Stimulated activated naive CD8-positive, alpha-beta T cell treated with anti-CD3 and anti-CD28 coated beads, Interleukin-15, Interleukin-2, amounts not matched to agents 100 U/mL and 50 U/mL, for 24 hours (primary cell): ENCODE measurements around the gene PCDHA3.
"Not testable (repeated sequence)": the region's sequence is repeated elsewhere in the genome, so short reads cannot be mapped to it uniquely, and the experiment has no call there.

Experiments used
- ATAC-seq: fragments of 150-1000 bp; cut with Tn5 transposase; one replicate; pipeline ENCODE4 v1.10.0; 2021
- DNase-seq: peaks from one replicate; pipeline ENCODE4 v3.0.0; 2021

The PCDHA3 gene

DNA sequence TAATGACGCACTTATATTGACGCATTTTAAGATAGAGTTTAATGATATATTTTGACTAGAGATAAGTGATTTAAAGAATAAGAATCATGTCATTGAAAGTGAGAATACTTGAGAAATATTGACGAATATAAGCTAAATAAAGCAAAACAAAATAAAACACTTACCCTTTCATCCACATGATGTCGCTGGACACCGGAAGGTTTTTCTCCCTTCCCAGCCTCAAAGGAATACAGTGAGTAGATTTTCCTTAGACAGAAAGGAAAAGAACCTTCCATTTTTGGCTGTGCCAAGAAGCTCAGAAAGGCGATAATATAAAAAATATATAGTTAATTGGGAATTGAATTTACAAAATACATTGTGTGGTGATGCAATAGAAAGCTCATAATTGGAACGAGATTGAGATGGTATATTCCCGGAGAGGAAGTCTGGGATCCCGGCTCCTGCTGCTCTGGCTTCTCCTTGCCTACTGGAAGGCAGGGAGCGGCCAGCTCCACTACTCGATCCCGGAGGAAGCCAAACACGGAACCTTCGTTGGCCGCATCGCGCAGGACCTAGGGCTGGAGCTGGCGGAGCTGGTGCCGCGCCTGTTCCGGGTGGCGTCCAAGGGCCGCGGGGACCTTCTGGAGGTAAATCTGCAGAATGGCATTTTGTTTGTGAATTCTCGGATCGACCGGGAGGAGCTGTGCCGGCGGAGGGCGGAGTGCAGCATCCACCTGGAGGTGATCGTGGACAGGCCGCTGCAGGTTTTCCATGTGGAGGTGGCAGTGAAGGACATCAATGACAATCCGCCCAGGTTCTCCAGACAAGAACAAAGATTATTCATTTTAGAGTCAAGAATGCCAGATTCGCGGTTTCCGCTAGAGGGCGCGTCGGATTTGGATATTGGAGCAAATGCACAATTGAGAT is 20.8 kb downstream of the PCDHA3 start, which contains the start of gene PCDHA5:
PCDHA5 (plus strand) TSS at position 239 of the 906 bp plus-strand sequence.
- DNase-seq = peak; percentile 45
- no peak for ATAC-seq

DNA sequence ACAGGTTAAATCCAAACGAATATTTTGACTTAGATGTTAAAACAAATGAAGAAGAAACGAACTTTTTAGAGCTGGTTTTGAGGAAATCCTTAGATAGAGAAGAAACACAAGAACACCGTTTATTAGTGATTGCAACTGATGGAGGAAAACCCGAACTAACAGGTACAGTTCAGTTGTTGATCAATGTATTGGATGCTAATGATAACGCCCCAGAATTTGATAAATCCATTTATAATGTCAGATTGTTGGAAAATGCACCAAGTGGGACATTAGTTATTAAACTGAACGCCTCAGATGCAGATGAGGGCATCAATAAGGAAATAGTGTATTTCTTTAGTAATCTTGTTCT is 21.4 kb downstream of the PCDHA3 start:
- no peak for DNase-seq
- no peak for ATAC-seq

DNA sequence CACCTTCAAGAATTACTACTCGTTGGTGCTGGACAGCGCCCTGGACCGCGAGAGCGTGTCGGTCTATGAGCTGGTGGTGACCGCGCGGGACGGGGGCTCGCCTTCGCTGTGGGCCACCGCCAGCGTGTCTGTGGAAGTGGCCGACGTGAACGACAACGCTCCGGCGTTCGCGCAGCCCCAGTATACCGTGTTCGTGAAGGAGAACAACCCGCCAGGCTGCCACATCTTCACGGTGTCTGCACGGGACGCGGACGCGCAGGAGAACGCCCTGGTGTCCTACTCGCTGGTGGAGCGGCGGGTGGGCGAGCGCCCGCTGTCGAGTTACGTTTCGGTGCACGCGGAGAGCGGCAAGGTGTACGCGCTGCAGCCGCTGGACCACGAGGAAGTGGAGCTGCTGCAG is 22.1 kb downstream of the PCDHA3 start:
- not testable (repeated sequence) for ATAC-seq, DNase-seq

DNA sequence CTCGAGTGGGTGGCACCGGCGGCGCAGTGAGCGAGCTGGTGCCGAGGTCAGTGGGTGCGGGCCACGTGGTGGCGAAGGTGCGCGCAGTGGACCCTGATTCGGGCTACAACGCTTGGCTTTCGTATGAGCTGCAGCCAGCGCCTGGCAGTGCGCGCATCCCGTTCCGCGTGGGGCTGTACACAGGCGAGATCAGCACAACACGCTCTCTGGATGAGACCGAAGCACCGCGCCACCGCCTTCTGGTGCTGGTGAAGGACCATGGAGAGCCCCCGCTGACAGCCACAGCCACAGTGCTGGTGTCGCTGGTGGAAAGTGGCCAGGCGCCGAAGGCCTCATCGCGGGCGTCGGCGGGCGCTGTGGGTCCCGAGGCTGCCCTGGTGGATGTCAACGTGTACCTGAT is 22.6 kb downstream of the PCDHA3 start:
- DNase-seq = no peak
- no peak for ATAC-seq

DNA sequence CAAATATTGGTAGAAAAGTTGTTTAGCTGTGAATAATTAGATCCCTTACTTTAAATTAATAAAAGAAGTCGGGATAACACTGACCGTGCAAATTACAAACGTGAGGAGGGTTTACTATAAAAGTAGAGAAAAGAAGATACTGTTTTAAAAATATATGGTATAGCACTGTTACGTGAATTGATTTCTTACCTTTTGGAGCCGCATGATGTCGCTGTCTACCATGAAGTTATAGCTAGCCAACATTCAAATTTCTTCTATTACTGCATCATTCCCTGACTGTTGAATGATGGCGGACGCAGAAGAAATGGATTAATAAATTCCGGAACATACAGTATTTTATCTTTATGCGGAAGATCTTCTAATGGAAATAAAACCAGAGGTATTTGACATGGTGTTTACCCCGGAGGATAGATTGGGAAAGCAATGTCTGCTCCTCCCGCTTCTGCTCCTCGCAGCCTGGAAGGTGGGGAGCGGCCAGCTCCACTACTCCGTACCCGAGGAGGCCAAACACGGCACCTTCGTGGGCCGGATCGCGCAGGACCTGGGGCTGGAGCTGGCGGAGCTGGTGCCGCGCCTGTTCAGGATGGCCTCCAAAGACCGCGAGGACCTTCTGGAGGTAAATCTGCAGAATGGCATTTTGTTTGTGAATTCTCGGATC is 27.0 kb downstream of the PCDHA3 start, which contains the start of gene PCDHA6:
PCDHA6 (plus strand) TSS at position 257 of the 658 bp plus-strand sequence; CDS start at position 389, 132 bp downstream.
- DNase-seq (no peak), ATAC-seq (no peak)

DNA sequence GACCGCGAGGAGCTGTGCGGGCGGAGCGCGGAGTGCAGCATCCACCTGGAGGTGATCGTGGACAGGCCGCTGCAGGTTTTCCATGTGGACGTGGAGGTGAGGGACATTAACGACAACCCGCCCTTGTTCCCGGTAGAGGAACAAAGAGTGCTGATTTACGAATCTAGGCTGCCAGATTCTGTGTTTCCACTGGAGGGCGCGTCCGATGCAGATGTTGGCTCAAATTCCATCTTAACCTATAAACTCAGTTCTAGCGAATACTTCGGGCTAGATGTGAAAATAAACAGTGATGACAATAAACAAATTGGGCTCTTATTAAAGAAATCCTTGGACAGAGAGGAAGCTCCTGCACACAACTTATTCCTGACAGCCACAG is 27.5 kb downstream of the PCDHA3 start:
- ATAC-seq (no peak), DNase-seq (no peak)

DNA sequence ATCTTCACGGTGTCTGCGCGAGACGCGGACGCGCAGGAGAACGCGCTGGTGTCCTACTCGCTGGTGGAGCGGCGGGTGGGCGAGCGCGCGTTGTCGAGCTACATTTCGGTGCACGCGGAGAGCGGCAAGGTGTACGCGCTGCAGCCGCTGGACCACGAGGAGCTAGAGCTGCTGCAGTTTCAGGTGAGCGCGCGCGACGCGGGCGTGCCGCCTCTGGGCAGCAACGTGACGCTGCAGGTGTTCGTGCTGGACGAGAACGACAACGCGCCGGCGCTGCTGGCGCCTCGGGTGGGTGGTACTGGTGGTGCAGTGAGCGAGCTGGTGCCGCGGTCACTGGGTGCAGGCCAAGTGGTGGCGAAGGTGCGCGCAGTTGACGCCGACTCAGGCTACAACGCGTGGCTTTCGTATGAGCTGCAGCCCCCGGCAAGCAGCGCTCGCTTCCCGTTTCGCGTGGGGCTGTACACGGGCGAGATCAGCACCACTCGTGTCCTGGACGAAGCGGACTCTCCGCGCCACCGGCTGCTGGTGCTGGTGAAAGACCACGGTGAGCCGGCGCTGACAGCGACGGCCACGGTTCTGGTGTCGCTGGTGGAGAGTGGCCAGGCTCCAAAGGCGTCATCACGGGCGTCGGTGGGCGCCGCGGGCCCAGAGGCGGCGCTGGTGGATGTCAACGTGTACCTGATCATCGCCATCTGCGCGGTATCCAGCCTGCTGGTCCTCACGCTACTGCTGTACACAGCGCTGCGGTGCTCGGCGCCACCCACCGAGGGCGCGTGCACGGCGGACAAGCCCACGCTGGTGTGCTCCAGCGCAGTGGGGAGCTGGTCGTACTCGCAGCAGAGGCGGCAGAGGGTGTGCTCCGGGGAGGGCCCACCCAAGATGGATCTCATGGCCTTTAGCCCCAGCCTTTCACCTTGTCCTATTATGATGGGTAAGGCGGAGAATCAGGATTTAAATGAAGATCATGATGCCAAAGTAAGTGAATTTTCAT is 28.9 kb downstream of the PCDHA3 start:
- DNase-seq, ATAC-seq: not testable (repeated sequence)

DNA sequence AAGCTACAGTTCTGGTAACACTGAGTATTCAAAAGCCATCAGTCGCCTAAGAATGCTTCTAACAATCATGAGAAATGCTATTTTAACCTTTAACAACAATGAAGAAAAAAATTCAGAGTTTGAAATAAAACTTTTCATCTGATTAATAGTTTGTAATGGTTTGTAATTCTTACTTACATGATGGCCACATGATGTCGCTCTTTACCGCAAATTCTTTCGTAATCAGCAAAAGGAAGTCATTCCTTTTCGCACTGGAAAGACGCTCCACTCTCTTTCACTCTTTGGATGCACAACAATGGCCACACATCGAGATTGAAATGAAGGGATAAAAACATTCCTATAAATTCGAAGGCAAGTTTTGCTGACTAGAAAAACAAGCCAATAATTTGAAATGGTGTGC is 33.1 kb downstream of the PCDHA3 start, which contains the start of gene PCDHA7:
PCDHA7 (plus strand) TSS at position 277 of the 400 bp plus-strand sequence; CDS start at position 392, 115 bp downstream.
- no peak for DNase-seq
- ATAC-seq = no peak

DNA sequence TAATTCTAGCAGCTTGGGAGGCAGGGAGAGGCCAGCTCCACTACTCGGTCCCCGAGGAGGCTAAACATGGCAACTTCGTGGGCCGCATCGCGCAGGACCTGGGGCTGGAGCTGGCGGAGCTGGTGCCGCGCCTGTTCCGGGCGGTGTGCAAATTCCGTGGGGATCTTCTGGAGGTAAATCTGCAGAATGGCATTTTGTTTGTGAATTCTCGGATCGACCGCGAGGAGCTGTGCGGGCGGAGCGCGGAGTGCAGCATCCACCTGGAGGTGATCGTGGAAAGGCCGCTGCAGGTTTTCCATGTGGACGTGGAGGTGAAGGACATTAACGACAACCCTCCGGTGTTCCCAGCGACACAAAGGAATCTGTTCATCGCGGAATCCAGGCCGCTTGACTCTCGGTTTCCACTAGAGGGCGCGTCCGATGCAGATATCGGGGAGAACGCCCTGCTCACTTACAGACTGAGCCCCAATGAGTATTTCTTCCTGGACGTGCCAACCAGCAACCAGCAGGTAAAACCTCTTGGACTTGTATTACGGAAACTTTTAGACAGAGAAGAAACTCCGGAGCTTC is 33.7 kb downstream of the PCDHA3 start:
- not testable (repeated sequence) for ATAC-seq, DNase-seq

DNA sequence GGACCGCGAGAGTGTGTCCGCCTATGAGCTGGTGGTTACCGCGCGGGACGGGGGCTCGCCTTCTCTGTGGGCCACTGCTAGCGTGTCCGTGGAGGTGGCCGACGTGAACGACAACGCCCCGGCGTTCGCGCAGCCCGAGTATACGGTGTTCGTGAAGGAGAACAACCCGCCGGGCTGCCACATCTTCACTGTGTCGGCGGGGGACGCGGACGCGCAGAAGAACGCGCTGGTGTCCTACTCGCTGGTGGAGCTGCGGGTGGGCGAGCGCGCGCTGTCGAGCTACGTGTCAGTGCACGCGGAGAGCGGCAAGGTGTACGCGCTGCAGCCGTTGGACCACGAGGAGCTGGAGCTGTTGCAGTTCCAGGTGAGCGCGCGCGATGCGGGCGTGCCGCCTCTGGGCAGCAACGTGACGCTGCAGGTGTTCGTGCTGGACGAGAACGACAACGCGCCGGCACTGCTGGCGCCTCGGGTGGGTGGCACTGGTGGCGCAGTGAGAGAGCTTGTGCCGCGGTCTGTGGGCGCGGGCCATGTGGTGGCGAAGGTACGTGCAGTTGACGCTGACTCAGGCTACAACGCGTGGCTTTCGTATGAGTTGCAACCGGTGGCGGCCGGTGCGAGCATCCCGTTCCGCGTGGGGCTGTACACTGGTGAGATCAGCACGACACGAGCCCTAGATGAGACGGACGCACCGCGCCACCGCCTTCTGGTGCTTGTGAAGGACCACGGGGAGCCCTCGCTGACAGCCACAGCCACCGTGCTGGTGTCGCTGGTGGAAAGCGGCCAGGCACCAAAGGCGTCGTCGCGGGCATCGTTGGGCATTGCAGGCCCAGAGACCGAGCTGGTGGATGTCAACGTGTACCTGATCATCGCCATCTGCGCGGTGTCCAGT is 35.0 kb downstream of the PCDHA3 start:
- no peak for ATAC-seq
- no peak for DNase-seq

DNA sequence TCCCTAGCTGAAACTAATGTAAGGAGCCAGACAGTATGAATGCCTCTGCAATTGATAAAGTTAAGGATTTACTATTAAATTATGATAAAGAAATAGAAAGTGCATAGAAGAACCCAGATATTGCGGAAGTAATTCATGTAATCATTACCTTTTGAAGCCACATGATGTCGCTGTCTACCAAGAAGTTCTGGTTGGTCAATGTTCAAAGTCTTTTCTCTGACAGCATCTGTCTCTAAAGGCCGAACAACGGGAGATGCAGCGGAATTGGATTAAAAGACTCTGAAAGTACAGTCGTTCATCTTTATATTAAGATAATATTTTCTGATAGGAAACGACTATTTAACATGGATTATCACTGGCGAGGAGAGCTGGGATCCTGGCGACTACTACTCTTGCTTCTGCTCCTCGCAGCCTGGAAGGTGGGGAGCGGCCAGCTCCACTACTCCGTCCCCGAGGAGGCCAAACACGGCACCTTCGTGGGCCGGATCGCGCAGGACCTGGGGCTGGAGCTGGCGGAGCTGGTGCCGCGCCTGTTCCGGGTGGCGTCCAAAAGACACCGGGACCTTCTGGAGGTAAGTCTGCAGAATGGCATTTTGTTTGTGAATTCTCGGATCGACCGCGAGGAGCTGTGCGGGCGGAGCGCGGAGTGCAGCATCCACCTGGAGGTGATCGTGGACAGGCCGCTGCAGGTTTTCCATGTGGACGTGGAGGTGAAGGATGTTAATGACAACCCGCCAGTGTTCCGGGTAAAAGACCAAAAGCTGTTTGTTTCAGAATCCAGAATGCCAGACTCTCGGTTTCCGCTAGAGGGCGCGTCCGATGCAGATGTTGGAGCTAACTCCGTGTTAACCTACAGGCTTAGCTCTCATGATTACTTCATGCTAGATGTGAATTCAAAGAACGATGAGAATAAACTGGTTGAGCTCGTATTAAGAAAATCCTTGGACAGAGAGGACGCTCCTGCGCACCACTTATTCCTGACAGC is 40.4 kb downstream of the PCDHA3 start, which contains the start of gene PCDHA8:
PCDHA8 (plus strand) TSS at position 210 of the 985 bp plus-strand sequence; CDS start at position 345, 135 bp downstream.
- ATAC-seq (no peak), DNase-seq (peak; percentile 20)

DNA sequence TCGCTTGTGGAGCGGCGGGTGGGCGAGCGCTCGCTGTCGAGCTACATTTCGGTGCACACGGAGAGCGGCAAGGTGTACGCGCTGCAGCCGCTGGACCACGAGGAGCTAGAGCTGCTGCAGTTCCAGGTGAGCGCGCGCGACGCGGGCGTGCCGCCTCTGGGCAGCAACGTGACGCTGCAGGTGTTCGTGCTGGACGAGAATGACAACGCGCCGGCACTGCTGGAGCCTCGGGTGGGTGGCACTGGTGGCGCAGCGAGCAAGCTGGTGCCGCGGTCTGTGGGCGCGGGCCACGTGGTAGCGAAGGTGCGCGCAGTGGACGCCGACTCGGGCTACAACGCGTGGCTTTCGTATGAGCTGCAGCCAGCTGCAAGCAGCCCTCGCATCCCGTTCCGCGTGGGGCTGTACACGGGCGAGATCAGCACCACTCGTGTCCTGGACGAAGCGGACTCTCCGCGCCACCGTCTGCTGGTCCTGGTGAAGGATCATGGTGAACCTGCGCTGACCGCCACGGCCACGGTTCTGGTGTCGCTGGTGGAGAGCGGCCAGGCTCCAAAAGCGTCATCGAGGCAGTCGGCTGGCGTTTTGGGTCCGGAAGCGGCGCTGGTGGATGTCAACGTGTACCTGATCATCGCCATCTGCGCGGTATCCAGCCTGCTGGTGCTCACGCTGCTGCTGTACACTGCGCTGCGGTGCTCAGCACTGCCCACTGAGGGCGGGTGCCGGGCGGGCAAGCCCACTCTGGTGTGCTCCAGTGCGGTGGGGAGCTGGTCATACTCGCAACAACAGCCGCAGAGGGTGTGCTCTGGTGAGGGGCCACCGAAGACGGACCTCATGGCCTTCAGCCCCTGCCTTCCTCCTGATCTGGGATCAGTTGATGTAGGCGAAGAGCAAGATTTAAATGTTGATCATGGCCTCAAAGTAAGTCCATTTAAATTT is 42.2 kb downstream of the PCDHA3 start:
- ATAC-seq (no peak), DNase-seq (no peak)

DNA sequence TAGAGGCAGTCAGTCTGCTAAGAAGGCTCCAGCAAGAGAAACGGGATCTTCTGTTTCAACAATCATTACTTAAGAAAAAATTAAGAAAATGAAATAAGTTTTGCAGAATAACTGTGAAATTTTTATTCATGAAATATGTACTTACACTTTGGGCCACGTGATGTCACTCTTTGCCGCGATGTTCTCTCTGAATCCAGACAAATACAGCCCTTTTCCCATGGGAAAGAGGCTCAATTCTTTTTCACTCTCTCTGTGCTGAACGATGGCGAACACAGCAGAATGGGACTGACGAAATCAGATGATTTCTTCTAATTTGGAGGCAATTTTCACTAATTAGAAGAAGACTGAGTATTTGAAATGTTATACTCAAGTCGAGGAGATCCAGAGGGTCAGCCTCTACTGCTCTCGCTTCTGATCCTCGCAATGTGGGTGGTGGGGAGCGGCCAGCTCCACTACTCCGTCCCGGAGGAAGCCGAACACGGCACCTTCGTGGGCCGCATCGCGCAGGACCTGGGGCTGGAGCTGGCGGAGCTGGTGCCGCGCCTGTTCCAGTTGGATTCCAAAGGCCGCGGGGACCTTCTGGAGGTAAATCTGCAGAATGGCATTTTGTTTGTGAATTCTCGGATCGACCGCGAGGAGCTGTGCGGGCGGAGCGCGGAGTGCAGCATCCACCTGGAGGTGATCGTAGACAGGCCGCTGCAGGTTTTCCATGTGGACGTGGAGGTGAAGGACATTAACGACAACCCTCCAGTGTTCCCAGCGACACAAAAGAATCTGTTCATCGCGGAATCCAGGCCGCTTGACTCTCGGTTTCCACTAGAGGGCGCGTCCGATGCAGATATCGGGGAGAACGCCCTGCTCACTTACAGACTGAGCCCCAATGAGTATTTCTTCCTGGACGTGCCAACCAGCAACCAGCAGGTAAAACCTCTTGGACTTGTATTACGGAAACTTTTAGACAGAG is 47.6 kb downstream of the PCDHA3 start, which contains the start of gene PCDHA9:
PCDHA9 (plus strand) TSS at position 244 of the 964 bp plus-strand sequence; CDS start at position 358, 114 bp downstream.
- not testable (repeated sequence) for ATAC-seq, DNase-seq

DNA sequence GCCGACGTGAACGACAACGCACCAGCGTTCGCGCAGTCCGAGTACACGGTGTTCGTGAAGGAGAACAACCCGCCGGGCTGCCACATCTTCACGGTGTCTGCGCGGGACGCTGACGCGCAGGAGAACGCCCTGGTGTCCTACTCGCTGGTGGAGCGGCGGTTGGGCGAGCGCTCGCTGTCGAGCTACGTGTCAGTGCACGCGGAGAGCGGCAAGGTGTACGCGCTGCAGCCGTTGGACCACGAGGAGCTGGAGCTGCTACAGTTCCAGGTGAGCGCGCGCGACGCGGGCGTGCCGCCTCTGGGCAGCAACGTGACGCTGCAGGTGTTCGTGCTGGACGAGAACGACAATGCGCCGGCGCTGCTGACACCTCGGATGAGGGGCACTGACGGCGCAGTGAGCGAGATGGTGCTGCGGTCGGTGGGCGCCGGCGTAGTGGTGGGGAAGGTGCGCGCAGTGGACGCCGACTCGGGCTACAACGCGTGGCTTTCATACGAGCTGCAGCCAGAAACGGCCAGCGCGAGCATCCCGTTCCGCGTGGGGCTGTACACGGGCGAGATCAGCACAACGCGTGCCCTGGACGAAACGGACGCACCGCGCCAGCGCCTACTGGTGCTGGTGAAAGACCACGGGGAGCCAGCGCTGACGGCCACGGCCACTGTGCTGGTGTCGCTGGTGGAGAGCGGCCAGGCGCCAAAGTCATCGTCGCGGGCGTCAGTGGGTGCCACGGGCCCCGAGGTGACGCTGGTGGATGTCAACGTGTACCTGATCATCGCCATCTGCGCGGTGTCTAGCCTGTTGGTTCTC is 49.2 kb downstream of the PCDHA3 start:
- DNase-seq, ATAC-seq: not testable (repeated sequence)
